Measurements from ENCODE around the gene AQP6.
"Not testable (repeated sequence)": the region's sequence is repeated elsewhere in the genome, so short reads cannot be mapped to it uniquely, and the experiment has no call there.

AQP6 gene

DNA sequence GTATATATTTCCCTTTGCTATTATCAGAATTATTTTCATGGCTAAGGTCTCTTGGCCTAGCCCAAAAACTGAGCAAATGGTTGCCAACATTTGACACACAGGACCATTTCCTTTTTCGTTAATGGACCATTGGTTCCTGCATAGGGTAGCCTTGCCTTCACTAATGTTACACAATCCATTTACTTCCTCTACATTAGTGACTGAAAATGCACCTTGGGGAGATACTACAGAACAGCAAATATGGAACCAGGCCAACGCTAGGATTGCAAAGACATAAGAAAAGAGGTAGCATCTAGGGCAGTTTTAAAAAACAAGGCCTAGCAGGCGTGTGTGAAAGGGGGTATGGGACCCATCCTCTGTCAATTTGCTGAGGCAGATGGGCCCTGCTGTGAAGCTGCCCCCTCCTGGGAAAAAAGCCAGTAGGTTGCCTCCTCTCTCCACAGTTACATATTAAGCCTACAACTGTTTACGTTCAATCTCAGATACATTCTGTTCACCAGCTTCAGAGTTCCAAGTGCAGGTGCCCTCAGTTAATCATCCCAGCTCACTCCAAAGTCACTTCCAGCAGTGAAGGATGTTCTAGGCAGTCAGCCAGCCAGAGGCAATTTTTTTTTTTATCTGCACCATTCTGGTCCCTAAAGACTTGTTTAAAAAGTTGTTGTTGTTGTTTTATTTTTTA, 15.0 kb downstream of the AQP6 start:
- Mint-ChIP-seq H3K9me3 (no peaks in the 10 kb centered on the region), H3K27me3 (ENCODE audit: low read depth) (no peaks in the 10 kb centered on the region), H3K36me3 (ENCODE audit: low read depth) (peaks cover 28% of the 10 kb centered on the region), H3K4me1 (peaks cover 45% of the 10 kb centered on the region), H3K27ac (peak overlapping the region; percentile 63 to 74 (median 65)), H3K4me3 (no peak overlapping the region)
- TF ChIP-seq, protein P1, sequence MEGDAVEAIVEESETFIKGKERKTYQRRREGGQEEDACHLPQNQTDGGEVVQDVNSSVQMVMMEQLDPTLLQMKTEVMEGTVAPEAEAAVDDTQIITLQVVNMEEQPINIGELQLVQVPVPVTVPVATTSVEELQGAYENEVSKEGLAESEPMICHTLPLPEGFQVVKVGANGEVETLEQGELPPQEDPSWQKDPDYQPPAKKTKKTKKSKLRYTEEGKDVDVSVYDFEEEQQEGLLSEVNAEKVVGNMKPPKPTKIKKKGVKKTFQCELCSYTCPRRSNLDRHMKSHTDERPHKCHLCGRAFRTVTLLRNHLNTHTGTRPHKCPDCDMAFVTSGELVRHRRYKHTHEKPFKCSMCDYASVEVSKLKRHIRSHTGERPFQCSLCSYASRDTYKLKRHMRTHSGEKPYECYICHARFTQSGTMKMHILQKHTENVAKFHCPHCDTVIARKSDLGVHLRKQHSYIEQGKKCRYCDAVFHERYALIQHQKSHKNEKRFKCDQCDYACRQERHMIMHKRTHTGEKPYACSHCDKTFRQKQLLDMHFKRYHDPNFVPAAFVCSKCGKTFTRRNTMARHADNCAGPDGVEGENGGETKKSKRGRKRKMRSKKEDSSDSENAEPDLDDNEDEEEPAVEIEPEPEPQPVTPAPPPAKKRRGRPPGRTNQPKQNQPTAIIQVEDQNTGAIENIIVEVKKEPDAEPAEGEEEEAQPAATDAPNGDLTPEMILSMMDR (IDR thresholded peaks at IDR 0.05; ENCODE audit: unreplicated experiment in 3 of 3) = no peak

DNA sequence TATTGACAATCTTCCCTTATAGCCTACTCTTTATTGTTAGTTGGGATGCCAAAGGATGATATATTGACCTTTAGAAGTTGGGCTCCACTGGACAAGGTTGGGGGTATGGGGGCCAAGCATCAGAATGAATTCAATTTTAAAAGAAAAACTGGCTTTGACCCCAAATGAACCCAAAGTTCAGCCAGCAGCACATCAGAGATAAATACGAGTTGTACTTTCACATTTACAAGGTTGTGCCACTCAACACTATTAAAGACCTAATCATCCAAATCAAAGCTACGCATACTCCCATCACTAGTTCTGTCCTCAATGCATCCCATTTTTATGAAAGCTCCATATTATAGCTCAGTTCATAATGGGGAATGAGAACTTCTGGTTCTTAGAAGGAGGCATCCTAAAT, 16.7 kb downstream of the AQP6 start:
- Mint-ChIP-seq H3K36me3 (ENCODE audit: low read depth) (peaks cover 40% of the 10 kb centered on the region), H3K4me1 (peaks cover 32% of the 10 kb centered on the region)
- not testable (repeated sequence) for H3K9me3 Mint-ChIP-seq; H3K4me3 Mint-ChIP-seq; H3K27me3 Mint-ChIP-seq (ENCODE audit: low read depth); H3K27ac Mint-ChIP-seq

DNA sequence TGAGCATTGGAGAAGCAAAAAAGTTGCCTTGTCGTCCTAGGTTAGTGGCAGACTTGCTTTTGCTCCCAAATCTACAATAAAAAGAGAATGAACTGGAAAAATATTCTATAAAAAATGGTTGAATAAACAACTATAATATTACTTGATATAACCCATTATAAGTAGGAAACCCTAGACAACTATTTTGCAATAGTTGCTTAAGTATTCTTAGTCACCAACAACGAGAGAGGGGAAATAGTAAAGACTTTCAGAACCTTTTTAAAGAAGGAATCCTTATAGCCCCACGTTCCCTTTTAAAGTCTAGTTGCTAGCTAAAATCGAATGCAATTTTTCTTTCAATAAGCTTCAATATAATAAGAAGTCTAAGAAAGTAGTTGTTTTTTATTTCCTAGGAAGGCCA, 17.5 kb downstream of the AQP6 start:
- TF ChIP-seq, protein P1 (IDR thresholded peaks at IDR 0.05; ENCODE audit: unreplicated experiment in 3 of 3) = no peak
- H3K4me3 Mint-ChIP-seq = no peak overlapping the region
- no peak overlapping the region for H3K27ac Mint-ChIP-seq
- no peaks in the 10 kb centered on the region for H3K9me3 Mint-ChIP-seq
- no peaks in the 10 kb centered on the region for H3K27me3 Mint-ChIP-seq (ENCODE audit: low read depth)
- peaks cover 24% of the 10 kb centered on the region for H3K4me1 Mint-ChIP-seq
- peaks cover 49% of the 10 kb centered on the region for H3K36me3 Mint-ChIP-seq (ENCODE audit: low read depth)

DNA sequence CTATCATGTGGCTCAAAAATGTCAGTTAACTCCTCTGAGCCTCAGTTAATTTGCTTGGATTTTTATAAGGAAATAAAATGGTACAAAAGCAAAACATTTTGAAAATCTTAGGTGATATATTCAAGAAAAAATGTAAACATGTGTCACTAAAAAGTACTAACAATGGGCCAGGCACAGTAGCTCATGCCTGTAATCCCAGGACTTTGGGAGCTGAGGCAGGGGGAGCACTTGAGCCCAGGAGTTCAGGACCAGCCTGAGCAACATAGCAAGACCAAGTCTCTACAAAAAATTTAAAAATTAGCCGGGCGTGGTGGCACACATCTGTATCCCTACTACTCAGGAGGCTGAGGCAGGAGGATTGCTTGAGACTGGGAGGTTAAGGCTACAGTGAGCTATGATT, 25.7 kb downstream of the AQP6 start:
- Mint-ChIP-seq H3K9me3 (no peaks in the 10 kb centered on the region), H3K27me3 (ENCODE audit: low read depth) (no peaks in the 10 kb centered on the region), H3K36me3 (ENCODE audit: low read depth) (peaks cover 55% of the 10 kb centered on the region), H3K27ac (no peak overlapping the region), H3K4me3 (no peak overlapping the region), H3K4me1 (no peaks in the 10 kb centered on the region)
- TF ChIP-seq, protein P1 (IDR thresholded peaks at IDR 0.05; ENCODE audit: unreplicated experiment in 3 of 3) = no peak

DNA sequence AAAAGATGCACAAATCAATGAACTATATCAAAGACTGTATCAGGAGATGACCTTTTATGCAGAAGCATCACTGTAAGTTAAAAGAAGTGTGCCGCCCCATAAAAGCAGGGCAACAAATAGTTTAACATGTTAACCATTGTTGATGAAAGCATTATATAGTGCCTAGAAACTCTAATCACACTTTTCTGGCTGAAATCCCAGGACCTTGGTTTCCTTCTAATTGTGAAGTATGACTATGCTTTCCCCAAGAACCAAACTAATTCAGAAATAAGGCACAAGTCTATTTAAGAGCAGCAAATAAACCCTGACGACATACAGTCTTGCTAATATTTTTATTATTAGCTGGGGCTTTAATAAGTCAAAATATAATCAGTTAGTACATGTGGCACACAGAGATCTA, 30.8 kb downstream of the AQP6 start:
- Mint-ChIP-seq H3K4me3 (no peak overlapping the region), H3K9me3 (no peaks in the 10 kb centered on the region), H3K36me3 (ENCODE audit: low read depth) (peaks cover 41% of the 10 kb centered on the region)

DNA sequence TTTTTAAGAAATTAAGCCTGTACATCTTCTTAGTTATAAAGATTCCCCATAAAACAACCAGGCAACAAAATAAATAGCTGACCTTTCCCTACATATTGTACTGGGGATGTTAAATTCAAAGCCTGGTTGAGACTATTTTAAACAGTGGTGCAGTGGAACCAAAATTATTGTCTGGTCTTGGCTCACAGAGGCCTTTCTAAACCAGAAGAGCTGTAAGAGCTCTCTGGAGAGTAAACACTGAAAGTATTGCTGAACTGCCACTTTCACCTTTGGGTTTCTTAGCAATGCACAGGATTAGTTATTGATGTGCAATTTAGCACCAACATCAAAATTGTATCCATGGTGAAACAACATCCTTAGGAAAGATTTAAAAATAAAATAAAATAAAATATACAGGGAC, 31.9 kb downstream of the AQP6 start:
- Mint-ChIP-seq H3K9me3 (no peaks in the 10 kb centered on the region), H3K27ac (peak overlapping the region in 1 of 3 experiments; percentile 2), H3K4me3 (no peak overlapping the region), H3K4me1 (peaks cover 4% of the 10 kb centered on the region), H3K27me3 (ENCODE audit: low read depth) (no peaks in the 10 kb centered on the region), H3K36me3 (ENCODE audit: low read depth) (peaks cover 37% of the 10 kb centered on the region)
- TF ChIP-seq, protein P1 (IDR thresholded peaks at IDR 0.05; ENCODE audit: unreplicated experiment in 3 of 3) = no peak

More for the DNA sequence above, 30.8 kb downstream of the AQP6 start:
- H3K27ac Mint-ChIP-seq = peak overlapping the region in 2 of 3 experiments; percentile 46 to 64
- no peaks in the 10 kb centered on the region for H3K27me3 Mint-ChIP-seq (ENCODE audit: low read depth)
- no peaks in the 10 kb centered on the region for H3K4me1 Mint-ChIP-seq
- TF ChIP-seq, protein P1 (IDR thresholded peaks at IDR 0.05; ENCODE audit: unreplicated experiment in 3 of 3) = no peak

All from nephron (organoid).